ENCODE results near the gene GSE1. TPM values are rescaled to one million over a fixed set of nuclear protein-coding genes. Genes with fewer than 3 reads are reported as not detected.
A peak's percentile ranks its signal among the peaks of the same experiment; 100 is the strongest.

The GSE1 gene
- total and polyA plus RNA-seq, 9 of the 15 experiments (the other 6 are each of a cell fraction or from before 2014, with no cell fraction given): 12.2 to 244 (median 57.9) TPM

DNA sequence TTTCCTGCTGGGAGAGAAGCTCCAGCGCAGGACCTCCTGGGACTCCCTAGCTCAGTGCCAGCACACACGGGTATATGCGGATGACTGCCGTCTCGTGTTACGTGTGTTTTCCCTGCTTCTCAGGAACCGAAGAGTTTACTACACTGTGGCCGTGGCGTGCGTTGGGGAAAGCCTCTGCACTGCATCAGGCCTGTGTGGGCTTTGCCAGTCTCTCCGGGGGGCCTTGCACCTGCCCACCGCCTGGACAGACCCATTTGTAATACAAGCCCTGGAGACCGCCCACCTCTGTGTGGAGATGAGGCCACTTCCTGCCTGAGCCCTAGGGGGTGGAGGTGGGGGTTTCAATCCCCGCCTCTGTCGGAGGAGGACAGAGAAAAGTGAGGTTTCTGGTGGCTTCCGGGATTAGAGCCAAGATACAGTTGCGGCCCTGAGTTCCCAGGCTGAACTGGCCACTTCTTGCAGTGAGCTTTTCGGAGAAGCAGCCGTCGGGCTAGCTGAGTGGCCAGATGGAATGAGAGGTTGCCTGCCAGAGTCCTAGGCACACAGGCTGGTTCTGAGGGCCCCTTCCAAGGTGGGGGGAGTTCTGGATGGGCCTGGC, 43.4 kb upstream of the GSE1 start (continued):
- TF ChIP-seq STAT5A (IDR thresholded peaks at IDR 0.05; ENCODE audit: borderline replicate concordance, low read length) (peak; percentile 15), ETV1 (tag; conservative IDR thresholded peaks at IDR 0.05; ENCODE audit: low read depth) (peak; percentile 78), SMAD4 (CRISPR knock-in tag; conservative IDR thresholded peaks at IDR 0.05) (no peak), ZNF717 (CRISPR knock-in tag; IDR thresholded peaks at IDR 0.05) (no peak), MYBL2 (IDR thresholded peaks at IDR 0.05; ENCODE audit: low read depth) (no peak), MYBL2 (CRISPR knock-in tag; IDR thresholded peaks at IDR 0.05; ENCODE audit: borderline replicate concordance) (no peak), RB1 (IDR thresholded peaks at IDR 0.05; ENCODE audit: low read depth) (no peak), MYC (IDR thresholded peaks at IDR 0.05; ENCODE audit: low read depth, low read length) (0 out of 2 replicates have a peak, but pooled peaks have one; percentile 35), MYC (CRISPR knock-in tag; IDR thresholded peaks at IDR 0.05; ENCODE audit: borderline replicate concordance, low read depth) (no peak), KDM5B (IDR thresholded peaks at IDR 0.05; ENCODE audit: insufficient replicate concordance, low read depth, low read length) (peak; percentile 30), NEUROD1 (IDR thresholded peaks at IDR 0.05; ENCODE audit: borderline replicate concordance, low read depth, low read length, partially characterized antibody) (no peak), IRF2 (CRISPR knock-in tag; IDR thresholded peaks at IDR 0.05) (no peak), SMAD3 (CRISPR knock-in tag; conservative IDR thresholded peaks at IDR 0.05) (no peak), HDGF (IDR thresholded peaks at IDR 0.05) (no peak), ZNF695 (CRISPR knock-in tag; IDR thresholded peaks at IDR 0.05) (no peak), JUND (IDR thresholded peaks at IDR 0.05; ENCODE audit: borderline replicate concordance, low read depth, low read length) (peak; percentile 50), JUND (tag; IDR thresholded peaks at IDR 0.05; ENCODE audit: borderline replicate concordance, low read depth, low read length) (no peak), ZSCAN32 (CRISPR knock-in tag; IDR thresholded peaks at IDR 0.05) (no peak), SMARCB1 (IDR thresholded peaks at IDR 0.05; ENCODE audit: insufficient read length, low read depth) (no peak), BRF1 (IDR thresholded peaks at IDR 0.05; ENCODE audit: borderline replicate concordance, extremely low read depth, insufficient read length) (no peak), CC2D1A (IDR thresholded peaks at IDR 0.05) (no peak), ZBTB8A (IDR thresholded peaks at IDR 0.05; ENCODE audit: partially characterized antibody) (no peak)
- TF ChIP-seq, protein P1, sequence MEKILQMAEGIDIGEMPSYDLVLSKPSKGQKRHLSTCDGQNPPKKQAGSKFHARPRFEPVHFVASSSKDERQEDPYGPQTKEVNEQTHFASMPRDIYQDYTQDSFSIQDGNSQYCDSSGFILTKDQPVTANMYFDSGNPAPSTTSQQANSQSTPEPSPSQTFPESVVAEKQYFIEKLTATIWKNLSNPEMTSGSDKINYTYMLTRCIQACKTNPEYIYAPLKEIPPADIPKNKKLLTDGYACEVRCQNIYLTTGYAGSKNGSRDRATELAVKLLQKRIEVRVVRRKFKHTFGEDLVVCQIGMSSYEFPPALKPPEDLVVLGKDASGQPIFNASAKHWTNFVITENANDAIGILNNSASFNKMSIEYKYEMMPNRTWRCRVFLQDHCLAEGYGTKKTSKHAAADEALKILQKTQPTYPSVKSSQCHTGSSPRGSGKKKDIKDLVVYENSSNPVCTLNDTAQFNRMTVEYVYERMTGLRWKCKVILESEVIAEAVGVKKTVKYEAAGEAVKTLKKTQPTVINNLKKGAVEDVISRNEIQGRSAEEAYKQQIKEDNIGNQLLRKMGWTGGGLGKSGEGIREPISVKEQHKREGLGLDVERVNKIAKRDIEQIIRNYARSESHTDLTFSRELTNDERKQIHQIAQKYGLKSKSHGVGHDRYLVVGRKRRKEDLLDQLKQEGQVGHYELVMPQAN (IDR thresholded peaks at IDR 0.05; ENCODE audit: borderline replicate concordance): 0 out of 2 replicates have a peak, but pooled peaks have one; percentile 18
- TF ChIP-seq, protein P2, sequence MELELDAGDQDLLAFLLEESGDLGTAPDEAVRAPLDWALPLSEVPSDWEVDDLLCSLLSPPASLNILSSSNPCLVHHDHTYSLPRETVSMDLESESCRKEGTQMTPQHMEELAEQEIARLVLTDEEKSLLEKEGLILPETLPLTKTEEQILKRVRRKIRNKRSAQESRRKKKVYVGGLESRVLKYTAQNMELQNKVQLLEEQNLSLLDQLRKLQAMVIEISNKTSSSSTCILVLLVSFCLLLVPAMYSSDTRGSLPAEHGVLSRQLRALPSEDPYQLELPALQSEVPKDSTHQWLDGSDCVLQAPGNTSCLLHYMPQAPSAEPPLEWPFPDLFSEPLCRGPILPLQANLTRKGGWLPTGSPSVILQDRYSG (tag; conservative IDR thresholded peaks at IDR 0.05; ENCODE audit: low read depth): no peak
- TF ChIP-seq, protein P3, sequence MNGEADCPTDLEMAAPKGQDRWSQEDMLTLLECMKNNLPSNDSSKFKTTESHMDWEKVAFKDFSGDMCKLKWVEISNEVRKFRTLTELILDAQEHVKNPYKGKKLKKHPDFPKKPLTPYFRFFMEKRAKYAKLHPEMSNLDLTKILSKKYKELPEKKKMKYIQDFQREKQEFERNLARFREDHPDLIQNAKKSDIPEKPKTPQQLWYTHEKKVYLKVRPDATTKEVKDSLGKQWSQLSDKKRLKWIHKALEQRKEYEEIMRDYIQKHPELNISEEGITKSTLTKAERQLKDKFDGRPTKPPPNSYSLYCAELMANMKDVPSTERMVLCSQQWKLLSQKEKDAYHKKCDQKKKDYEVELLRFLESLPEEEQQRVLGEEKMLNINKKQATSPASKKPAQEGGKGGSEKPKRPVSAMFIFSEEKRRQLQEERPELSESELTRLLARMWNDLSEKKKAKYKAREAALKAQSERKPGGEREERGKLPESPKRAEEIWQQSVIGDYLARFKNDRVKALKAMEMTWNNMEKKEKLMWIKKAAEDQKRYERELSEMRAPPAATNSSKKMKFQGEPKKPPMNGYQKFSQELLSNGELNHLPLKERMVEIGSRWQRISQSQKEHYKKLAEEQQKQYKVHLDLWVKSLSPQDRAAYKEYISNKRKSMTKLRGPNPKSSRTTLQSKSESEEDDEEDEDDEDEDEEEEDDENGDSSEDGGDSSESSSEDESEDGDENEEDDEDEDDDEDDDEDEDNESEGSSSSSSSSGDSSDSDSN (IDR thresholded peaks at IDR 0.05; ENCODE audit: borderline replicate concordance in 1 of 2, low read depth in 2 of 2, low read length in 2 of 2): 0 out of 4 replicates have a peak, but pooled peaks have one; percentile 10 to 55
